Chondrocyte (in vitro differentiated cells): Measurements from ENCODE around the gene OTOGL. TPM values are rescaled to one million over a fixed set of nuclear protein-coding genes. Genes with fewer than 3 reads are reported as not detected.
"Not testable (repeated sequence)": the region's sequence is repeated elsewhere in the genome, so short reads cannot be mapped to it uniquely, and the experiment has no call there.

Source experiments
- DNase-seq: peaks from one replicate; pipeline ENCODE4 v3.0.0; 2021; ENCODE audit warnings: mixed read lengths, low spot score
- H3K27ac Mint-ChIP-seq: one replicate; pipeline ENCODE4 v1.8.0; 2021; ENCODE audit warnings: mild to moderate bottlenecking, moderate library complexity, mixed read lengths; ENCODE audit not compliant: unreplicated experiment
- H3K27me3 Mint-ChIP-seq: 2 replicates; pipeline ENCODE4 v1.8.0; 2021; ENCODE audit warnings: low read depth, mixed read lengths
- H3K36me3 Mint-ChIP-seq: 2 replicates; pipeline ENCODE4 v1.8.0; 2021; ENCODE audit warnings: low read depth, mixed read lengths
- H3K4me1 Mint-ChIP-seq: 2 replicates; pipeline ENCODE4 v1.8.0; 2021; ENCODE audit warnings: low read depth, mild to moderate bottlenecking, mixed read lengths
- H3K4me3 Mint-ChIP-seq: one replicate; pipeline ENCODE4 v1.8.0; 2021; ENCODE audit warnings: mild to moderate bottlenecking, moderate library complexity, mixed read lengths; ENCODE audit not compliant: unreplicated experiment
- H3K9me3 Mint-ChIP-seq: 2 replicates; pipeline ENCODE4 v1.8.0; 2021; ENCODE audit warnings: low read depth, mixed read lengths
- CTCF ChIP-seq: fragments of 200-600 bp; sonication (generic); IDR thresholded peaks from 2 replicates; pipeline ENCODE4 v1.5.0; 2021; ENCODE audit warnings: antibody characterized with exemption, mild to moderate bottlenecking, moderate library complexity
- total RNA-seq: library from RNA; stranded (reverse); gene quantifications from 3 replicates; pipeline ENCODE4 v1.2.1, GENCODE V29; 2021

Gene OTOGL
- total RNA-seq, 1 donor from 2014 or later, result 0.25 TPM

- Mint-ChIP-seq H3K9me3 (no peaks in the 10 kb centered on the region), H3K36me3 (no peaks in the 10 kb centered on the region), H3K4me3 (no peak overlapping the region), H3K4me1 (peaks cover 18% of the 10 kb centered on the region), H3K27ac (peak overlapping the region; percentile 72), H3K27me3 (no peaks in the 10 kb centered on the region)
- no peak for DNase-seq
- TF ChIP-seq CTCF, result no peak
Measured at GRCh38 chr12:80064951-80065350, 34.4 kb upstream of the OTOGL start.

DNA sequence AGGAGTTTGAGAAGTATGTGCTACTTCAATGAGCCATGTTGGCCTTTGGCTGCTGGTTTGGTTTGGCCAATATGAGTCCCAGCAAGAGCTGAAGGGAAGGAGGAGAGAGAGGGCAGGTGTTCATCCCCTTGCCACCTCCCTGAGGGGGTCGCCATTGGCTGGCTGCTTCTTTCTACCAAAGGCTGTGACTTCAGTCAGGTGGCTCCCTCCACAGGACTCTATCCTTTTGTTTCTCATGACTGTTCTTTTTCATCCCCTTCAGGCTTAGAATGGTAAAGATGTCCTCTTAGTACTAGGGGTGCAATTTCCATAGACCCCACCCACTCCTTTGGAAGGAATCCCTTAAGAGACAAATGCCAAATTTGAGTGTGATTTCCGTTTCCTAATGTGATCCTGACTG lies 31.2 kb upstream of the OTOGL start:
- no peak overlapping the region for H3K27ac Mint-ChIP-seq
- H3K36me3 Mint-ChIP-seq, result no peaks in the 10 kb centered on the region

DNA sequence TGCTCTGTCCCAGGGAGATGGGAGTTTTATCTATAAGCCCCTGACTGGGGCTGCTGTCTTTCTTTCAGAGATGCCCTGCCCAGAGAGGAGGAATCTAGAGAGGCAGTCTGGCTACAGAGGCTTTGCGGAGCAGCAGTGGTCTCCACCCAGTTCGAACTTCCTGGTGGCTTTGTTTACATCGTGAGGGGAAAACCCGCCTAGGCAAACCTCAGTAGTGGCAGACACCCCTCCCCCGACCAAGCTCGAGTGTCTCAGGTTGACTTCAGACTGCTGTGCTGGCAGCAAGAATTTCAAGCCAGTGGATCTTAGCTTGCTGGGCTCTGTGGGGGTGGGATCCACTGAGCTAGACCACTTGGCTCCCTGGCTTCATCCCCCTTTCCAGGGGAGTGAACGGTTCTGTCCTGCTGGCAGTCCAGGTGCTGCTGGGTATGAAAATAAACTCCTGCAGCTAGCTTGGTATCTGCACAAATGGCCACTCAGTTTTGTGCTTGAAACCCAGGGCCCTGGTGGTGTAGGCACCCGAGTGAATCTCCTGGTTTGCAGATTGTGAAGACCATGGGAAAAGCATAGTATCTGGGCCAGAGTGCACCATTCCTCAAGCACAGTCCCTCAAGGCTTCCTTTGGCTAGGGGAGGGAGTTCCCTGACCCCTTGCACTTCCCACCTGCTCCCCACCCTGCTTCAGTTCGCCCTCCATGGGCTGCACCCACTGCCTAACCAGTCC lies 15.3 kb upstream of the OTOGL start:
- H3K4me3 Mint-ChIP-seq, H3K4me1 Mint-ChIP-seq, H3K27ac Mint-ChIP-seq, H3K27me3 Mint-ChIP-seq, H3K36me3 Mint-ChIP-seq, DNase-seq: not testable (repeated sequence)
- peaks cover 21% of the 10 kb centered on the region for H3K9me3 Mint-ChIP-seq

More for the DNA sequence above, 31.2 kb upstream of the OTOGL start:
- Mint-ChIP-seq H3K9me3 (peaks cover 3% of the 10 kb centered on the region), H3K4me3 (no peak overlapping the region), H3K4me1 (peaks cover 18% of the 10 kb centered on the region), H3K27me3 (no peaks in the 10 kb centered on the region)
- TF ChIP-seq CTCF, result no peak
- DNase-seq, result no peak

GRCh38 chr12:80086025-80086424 lies 13.3 kb upstream of the OTOGL start:
- DNase-seq, result no peak
- H3K9me3 Mint-ChIP-seq, result peaks cover 25% of the 10 kb centered on the region
- TF ChIP-seq CTCF, result no peak
- no peak overlapping the region for H3K4me3 Mint-ChIP-seq
- no peaks in the 10 kb centered on the region for H3K27me3 Mint-ChIP-seq
- no peak overlapping the region for H3K27ac Mint-ChIP-seq
- no peaks in the 10 kb centered on the region for H3K4me1 Mint-ChIP-seq
- peaks cover 7% of the 10 kb centered on the region for H3K36me3 Mint-ChIP-seq

GRCh38 chr12:80087486-80088213 lies 11.7 kb upstream of the OTOGL start:
- Mint-ChIP-seq H3K9me3 (peaks cover 13% of the 10 kb centered on the region), H3K27ac (no peak overlapping the region), H3K4me1 (no peaks in the 10 kb centered on the region), H3K27me3 (no peaks in the 10 kb centered on the region), H3K36me3 (no peaks in the 10 kb centered on the region), H3K4me3 (no peak overlapping the region)
- DNase-seq, result no peak
- TF ChIP-seq CTCF, result no peak
